ENCODE results near the gene PRKCA. TPM values are rescaled to one million over a fixed set of nuclear protein-coding genes. Genes with fewer than 3 reads are reported as not detected.

Gene PRKCA
- total and polyA plus RNA-seq, 4 donors: 3.0 to 14.1 (median 5.4) TPM

- no peak overlapping the region for H3K27ac ChIP-seq (ENCODE audit: low read depth in 1 of 2, low read length in 2 of 2)
- 80% methylated on average over 2 of the region's 2 CpGs for WGBS
- H3K4me3 ChIP-seq (ENCODE audit: low read depth in 1 of 3, low read length in 3 of 3): no peak overlapping the region
- peaks cover 0 to 3% (median 0%) of the 10 kb centered on the region in 4 donors for H3K4me1 ChIP-seq (ENCODE audit: control insufficient read depth in 4 of 4, insufficient read depth in 4 of 4, low read length in 3 of 4)
- peaks cover 0 to 2% (median 0%) of the 10 kb centered on the region in 4 donors for H3K36me3 ChIP-seq (ENCODE audit: control insufficient read depth in 4 of 4, insufficient read depth in 3 of 4, low read depth in 1 of 4, low read length in 3 of 4)
- TF ChIP-seq RAD21 (IDR thresholded peaks at IDR 0.05) (no peak), ATF3 (IDR thresholded peaks at IDR 0.05) (no peak), CTCF (IDR thresholded peaks at IDR 0.05; ENCODE audit: low read depth, low read length, missing input control) (no peak), NR2F2 (IDR thresholded peaks at IDR 0.05) (no peak), YY1 (IDR thresholded peaks at IDR 0.05) (no peak), RXRA (IDR thresholded peaks at IDR 0.05) (no peak), EGR1 (IDR thresholded peaks at IDR 0.05; ENCODE audit: low read depth in 2 of 2) (no peak), FOXA2 (IDR thresholded peaks at IDR 0.05) (no peak), SP1 (IDR thresholded peaks at IDR 0.05) (no peak), JUND (IDR thresholded peaks at IDR 0.05) (no peak), FOXA1 (IDR thresholded peaks at IDR 0.05) (no peak), GABPA (IDR thresholded peaks at IDR 0.05 in 1 of 2, conservative IDR thresholded peaks at IDR 0.05 in 1 of 2) (no peak), ZBTB33 (IDR thresholded peaks at IDR 0.05) (no peak), HNF4A (conservative IDR thresholded peaks at IDR 0.05) (no peak), TAF1 (conservative IDR thresholded peaks at IDR 0.05) (no peak)
- H3K9me3 ChIP-seq (ENCODE audit: control insufficient read depth in 4 of 4, low read length in 3 of 4): no peaks in the 10 kb centered on the region
- no peaks in the 10 kb centered on the region for H3K27me3 ChIP-seq (ENCODE audit: control insufficient read depth in 4 of 4, insufficient read depth in 4 of 4, low read length in 3 of 4)
- H3K9ac ChIP-seq (ENCODE audit: low read depth in 1 of 2, low read length in 2 of 2): no peak overlapping the region
- DNase-seq (ENCODE audit: low spot score): no peak
Measured at GRCh38 chr17:66330646-66331037, 28.2 kb downstream of the PRKCA start.

GRCh38 chr17:66331038-66331816, 28.8 kb downstream of the PRKCA start:
- H3K9ac ChIP-seq (ENCODE audit: low read depth in 1 of 2, low read length in 2 of 2): no peak overlapping the region
- peaks cover 0 to 2% (median 0%) of the 10 kb centered on the region in 4 donors for H3K36me3 ChIP-seq (ENCODE audit: control insufficient read depth in 4 of 4, insufficient read depth in 3 of 4, low read depth in 1 of 4, low read length in 3 of 4)
- H3K9me3 ChIP-seq (ENCODE audit: control insufficient read depth in 4 of 4, low read length in 3 of 4): no peaks in the 10 kb centered on the region
- H3K27me3 ChIP-seq (ENCODE audit: control insufficient read depth in 4 of 4, insufficient read depth in 4 of 4, low read length in 3 of 4): no peaks in the 10 kb centered on the region
- no peak overlapping the region for H3K4me3 ChIP-seq (ENCODE audit: low read depth in 1 of 3, low read length in 3 of 3)
- no peak overlapping the region for H3K27ac ChIP-seq (ENCODE audit: low read depth in 1 of 2, low read length in 2 of 2)
- no peak for DNase-seq (ENCODE audit: low spot score)
- 79% methylated on average over 8 of the region's 8 CpGs for WGBS
- peaks cover 0 to 3% (median 0%) of the 10 kb centered on the region in 4 donors for H3K4me1 ChIP-seq (ENCODE audit: control insufficient read depth in 4 of 4, insufficient read depth in 4 of 4, low read length in 3 of 4)
- TF ChIP-seq FOXA1 (IDR thresholded peaks at IDR 0.05) (no peak), REST (IDR thresholded peaks at IDR 0.05) (no peak), YY1 (IDR thresholded peaks at IDR 0.05) (no peak), TAF1 (conservative IDR thresholded peaks at IDR 0.05) (no peak), RXRA (IDR thresholded peaks at IDR 0.05) (no peak), RAD21 (IDR thresholded peaks at IDR 0.05) (no peak), HNF4G (IDR thresholded peaks at IDR 0.05) (no peak), ATF3 (IDR thresholded peaks at IDR 0.05) (no peak), ZBTB33 (IDR thresholded peaks at IDR 0.05) (no peak), CTCF (IDR thresholded peaks at IDR 0.05; ENCODE audit: low read depth, low read length, missing input control) (no peak), SP1 (IDR thresholded peaks at IDR 0.05) (no peak), MAX (IDR thresholded peaks at IDR 0.05) (no peak), HNF4A (conservative IDR thresholded peaks at IDR 0.05) (no peak)

Data from liver (tissue), 9 donors.